ENCODE results near the gene MKNK1.

The MKNK1 gene

GRCh38 chr1:46557403-46557802 lies 46.7 kb downstream of the MKNK1 start:
- no peak for DNase-seq

DNA sequence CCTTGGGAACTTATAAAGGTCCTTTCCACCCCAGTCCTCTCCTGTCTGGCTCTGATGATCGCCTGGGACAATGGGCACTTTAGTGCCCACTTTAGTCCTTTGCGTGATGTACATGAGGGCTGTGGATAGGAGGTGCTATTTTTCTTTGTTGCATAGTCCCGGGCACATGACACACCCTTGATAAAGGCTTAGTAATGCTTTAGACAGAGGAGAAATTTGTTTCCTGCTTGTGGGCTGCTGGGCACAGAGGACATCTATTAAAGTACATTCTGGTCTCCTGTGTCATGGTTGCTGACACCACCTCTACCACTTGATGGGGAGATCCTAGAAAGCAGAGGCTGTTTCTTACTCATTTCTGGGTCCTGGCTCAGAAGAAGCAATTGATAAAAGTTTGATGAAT lies 47.2 kb downstream of the MKNK1 start:
- DNase-seq = no peak

DNA sequence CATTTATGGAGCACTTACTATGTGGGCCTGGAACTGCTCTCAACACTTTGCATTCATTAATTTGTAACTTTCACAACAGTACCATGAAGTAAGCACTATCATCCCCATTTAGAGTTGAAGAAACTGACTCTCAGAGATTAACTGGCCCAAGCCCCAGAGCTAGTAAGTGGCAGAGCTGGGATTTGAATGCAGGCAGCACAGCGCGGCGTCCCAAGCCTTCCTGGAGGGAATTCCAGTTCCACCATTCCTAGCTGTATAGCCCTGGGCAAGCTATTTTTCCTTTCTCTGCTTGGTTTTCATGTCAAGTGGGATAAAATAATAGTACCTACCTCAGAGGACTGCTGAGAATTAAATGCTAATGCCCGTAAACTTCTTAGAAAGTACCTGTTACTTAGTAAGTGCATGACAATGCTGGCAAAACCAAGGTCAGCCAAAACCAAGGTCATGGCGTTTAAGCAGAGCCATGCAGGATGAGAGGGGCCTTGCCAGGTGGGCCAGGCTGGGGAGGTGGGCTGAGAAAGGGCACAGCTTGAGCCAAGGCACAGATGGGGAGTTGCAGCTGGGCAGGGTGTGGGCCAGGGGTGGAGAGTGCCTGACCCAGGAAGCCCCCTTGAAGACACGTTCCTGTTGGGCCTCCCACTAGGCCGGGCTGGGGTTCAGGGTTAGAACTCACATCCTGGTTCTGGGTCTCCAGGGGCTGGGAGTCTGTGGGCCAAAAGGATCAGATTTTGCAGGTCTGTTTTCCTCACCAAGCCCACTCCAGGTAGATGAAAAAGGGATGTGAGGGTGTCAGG lies 48.0 kb downstream of the MKNK1 start:
- DNase-seq = no peak

- DNase-seq = no peak
Measured at GRCh38 chr1:46554597-46555381, 49.3 kb downstream of the MKNK1 start.

GRCh38 chr1:46554236-46554596 lies 49.9 kb downstream of the MKNK1 start:
- DNase-seq = no peak

- no peak for DNase-seq
Measured at GRCh38 chr1:46553506-46553905, 50.6 kb downstream of the MKNK1 start.

- DNase-seq = no peak
Measured at GRCh38 chr1:46552357-46553237, 51.5 kb downstream of the MKNK1 start.

DNA sequence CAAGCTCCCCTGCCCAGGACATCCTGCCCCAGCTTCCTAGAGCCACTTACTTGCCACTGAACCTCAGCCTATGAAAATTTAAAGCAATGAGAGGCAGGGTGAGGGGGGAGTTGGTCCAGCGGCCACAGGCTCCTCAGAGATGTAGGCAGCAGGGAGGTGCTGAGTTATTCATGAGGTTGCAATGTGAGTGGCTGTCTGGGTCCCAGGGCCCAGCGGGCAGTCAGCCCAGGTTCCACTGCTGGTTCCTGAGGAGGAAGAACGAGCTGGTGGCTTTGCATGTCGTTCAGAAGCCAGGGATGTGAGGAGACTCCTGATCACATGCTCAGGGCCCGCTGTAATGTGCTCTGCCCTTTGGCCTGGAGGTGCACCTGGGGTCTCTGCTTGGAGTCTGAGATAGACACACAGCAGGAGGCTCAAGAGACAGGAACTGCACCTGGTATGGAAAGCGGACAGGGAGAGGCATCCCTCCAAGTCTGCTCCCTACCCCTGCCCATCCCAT lies 52.4 kb downstream of the MKNK1 start, which contains the start of gene KNCN:
TSS of gene KNCN (minus strand) at position 51 of the 499 bp plus-strand sequence. CDS start 432 bp downstream, outside the sequence.
- no peak for DNase-seq

DNA sequence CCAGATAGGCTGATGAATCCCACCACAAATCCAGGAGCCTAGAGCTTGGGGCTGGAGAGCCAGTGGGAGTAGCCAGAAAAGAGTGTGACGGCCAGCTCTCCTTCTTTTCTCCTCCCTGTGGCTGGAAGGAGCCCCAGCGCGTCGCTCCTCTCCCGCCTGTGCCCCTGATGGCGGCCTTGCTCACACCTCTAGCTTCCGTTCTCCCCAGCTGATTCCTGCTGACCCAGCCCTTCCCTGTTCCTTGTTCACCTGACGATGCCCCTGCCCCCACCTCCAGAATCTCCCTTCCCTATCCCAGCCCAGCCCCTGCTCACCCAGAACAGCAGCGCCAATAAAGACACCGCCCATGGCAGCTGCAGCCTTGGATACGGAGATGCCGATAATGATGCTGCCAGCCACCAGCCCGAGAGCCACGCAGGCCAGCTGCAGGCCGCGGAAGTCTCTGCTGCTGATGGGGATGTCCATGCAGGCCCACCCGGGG lies 53.3 kb downstream of the MKNK1 start:
- DNase-seq = no peak

DNA sequence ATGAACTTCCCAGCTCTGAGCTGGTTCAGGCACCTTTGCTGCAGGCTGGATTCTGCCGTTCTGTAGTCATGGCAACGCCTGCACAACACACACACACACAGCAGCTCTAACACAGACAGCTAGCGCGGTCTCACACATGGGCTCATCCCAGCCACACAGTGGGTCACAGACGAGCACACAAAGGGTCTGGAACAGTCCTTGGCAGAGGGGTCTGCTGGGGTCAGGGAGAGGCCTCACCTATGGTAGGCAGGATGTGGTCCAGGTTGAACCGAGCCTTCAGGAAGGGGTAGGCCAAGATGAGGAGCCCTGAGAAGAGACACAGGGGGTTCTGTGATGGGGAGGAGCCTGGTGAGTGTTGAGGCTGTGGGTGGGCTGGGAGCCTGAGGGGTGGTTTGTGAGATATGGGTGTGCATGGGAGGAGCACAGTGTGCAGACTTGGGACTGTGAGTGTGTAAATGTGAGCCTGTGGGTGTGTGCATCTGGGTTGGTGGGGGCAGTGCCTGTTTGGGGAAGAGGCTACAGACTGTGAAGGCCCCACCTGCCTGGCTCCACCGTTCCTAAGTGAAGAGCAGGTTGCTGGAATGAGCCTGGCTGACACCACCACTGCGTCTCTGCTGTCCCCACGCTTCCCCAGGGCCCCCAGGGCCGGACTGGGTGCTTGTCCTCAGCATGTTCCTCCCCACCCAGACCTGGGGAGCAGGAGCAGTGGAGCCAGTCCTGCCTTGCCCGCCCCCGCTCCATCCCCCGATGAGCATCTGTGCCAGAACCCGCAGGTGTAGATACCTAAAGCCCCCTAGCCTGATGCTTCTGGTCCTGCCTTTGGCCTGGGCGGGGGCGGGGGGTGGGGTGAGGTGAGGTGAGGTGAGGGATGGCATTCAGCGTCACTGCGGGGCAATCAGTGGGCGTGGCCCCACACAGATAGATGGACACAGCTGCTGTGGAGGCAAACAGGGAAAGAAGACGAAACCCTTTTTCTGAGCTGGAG lies 54.1 kb downstream of the MKNK1 start:
- peak; percentile 66 for DNase-seq

GRCh38 chr1:46547481-46548383 lies 56.3 kb downstream of the MKNK1 start:
- DNase-seq = no peak

DNA sequence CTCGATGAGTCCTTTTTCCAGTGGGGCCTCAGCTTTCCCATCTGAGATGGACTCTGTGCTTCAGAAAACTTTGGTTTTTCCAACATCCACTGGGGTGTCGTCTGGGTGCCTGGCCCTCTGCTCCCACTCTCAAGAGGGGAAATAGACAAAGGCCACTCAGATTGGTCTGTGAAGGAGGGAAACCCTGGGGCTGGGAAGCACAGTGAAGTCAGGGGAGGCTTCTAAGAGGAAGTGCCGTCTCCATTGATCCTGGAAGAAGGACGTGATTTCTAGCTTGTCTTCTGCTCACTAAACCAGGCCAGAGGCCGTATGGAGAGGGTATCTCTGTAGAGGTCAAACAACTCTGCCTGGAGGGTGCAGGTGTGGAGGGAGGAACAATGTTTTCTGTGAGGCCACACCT lies 57.9 kb downstream of the MKNK1 start:
- DNase-seq = no peak

- DNase-seq = no peak
Measured at GRCh38 chr1:46545784-46546183, 58.3 kb downstream of the MKNK1 start.

DNA sequence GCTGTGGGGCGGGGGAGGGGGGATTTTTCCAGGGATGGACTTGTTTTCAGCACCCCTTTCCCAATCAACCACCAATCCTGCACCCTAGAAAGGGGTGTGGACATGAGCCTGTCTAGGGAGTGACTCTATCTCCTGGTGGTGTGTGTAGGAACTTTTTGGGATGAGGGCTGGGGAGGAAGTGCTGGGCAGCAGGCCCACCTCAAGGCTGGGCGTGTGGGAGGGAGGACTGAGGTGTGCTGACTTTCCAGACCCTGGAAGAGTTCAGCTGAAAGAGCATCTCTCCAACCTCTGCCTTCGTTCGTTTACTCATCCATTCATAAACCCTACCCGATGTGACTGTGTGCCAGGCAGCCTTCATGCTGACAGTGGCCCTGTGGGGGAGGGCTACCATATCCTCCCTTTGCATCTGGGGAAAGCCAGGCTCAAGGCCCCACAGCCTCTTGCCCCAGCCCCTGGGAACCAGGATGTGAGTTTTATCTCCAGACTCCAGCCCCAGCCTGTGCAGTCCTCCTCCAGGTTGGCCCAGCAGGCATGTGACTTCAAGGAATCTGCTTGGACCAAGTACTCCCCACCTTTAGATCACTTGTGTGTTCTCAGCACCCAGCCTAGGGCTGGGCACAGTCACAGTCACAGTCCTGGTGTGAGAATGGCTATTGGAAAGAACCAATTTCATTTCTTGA lies 59.4 kb downstream of the MKNK1 start:
- no peak for DNase-seq

- DNase-seq = no peak
Measured at GRCh38 chr1:46543761-46544560, 60.1 kb downstream of the MKNK1 start.

DNA sequence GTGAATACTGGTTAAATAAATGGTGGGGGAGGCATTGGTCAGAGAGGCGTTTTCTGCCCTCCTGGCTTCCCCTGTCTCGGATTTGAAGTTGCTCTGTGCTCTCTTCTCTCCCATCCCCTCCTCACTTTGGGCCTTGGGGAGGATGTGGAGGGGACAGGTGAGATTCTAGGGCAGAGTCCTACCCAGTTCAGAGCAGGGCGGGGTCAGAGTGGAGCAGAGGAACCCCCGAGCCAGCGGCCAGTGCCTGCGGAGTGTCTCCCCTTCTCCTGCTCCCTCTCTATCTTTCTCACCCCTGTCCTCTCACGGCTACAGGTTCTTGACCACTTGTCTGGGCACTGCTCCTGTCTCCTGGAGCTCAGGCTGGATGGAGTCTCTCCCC lies 60.7 kb downstream of the MKNK1 start:
- DNase-seq = no peak

DNA sequence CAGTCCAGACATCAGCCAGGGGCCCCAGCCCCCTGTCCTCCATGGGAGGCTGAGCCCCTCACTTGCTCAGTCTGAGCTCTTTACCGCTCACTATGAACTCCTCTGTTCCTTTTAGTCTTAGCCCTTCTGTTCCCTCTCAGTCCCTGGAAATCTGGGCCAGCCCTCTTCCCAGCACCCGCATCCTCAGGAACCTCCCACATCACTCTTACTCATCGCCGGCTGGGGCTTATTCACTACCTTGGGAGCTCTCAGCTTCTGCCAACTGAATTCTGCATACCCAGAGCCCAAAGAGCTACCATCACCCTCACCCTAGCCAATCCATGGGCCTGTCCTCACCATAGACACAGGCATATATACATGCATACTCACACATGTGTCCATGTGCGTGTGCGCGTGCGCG lies 64.1 kb downstream of the MKNK1 start:
- DNase-seq = no peak

DNA sequence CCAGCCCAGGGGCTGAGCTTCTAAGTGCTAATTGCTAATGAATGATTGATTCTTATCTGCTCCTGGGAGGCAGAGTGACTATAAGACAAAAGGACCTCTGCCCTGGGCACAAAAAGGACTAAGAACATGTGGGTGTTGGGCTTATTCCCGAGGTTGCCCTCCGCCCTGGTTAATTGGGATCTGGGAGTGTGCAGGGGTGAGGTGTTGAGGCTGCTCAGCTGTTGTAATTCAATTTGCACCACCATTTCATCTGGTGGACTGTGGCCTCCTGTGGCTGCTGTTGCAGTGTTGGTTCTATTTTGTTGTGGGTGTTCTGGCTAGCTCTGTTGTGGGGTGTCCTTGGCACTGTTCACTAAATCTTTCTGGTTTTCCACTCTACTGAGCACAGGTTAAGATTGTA lies 65.9 kb downstream of the MKNK1 start:
- no peak for DNase-seq

GRCh38 chr1:46537651-46538050 lies 66.4 kb downstream of the MKNK1 start:
- no peak for DNase-seq
